ENCODE data around the gene COX19. TPM values are rescaled to one million over a fixed set of nuclear protein-coding genes. Genes with fewer than 3 reads are reported as not detected.

The COX19 gene
- total and polyA plus RNA-seq, 2 of the 13 experiments (the other 11 are each of a cell fraction or from before 2014, with no cell fraction given) = 11.5 to 21.7 TPM

DNA sequence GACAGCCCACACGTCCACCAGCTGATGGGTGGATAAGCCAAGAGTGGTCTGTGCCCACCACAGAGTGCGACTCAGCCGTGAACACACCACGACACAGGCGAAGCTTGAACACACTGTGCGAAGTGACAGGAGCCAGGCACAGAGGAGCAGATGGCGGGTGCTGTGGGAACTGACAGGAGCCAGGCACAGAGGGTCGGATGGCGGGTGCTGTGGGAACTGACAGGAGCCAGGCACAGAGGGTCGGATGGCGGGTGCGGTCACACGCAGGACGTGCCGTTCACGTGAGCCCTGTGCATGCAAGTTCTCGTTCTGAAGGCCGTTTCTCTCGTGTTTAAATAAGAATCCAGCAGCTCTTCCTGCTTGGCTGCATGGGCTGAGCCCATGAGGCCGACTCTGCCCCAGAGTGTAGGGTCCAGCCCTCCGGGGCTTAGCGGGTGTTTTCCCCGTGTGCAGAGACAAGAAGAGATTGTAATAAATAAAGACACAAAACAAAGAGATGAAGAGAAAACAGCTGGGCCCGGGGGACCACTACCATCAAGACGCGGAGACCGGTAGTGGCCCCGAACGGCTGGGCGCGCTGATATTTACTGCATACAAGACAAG lies 15.0 kb downstream of the COX19 start (continued):
- TF ChIP-seq, protein P1, sequence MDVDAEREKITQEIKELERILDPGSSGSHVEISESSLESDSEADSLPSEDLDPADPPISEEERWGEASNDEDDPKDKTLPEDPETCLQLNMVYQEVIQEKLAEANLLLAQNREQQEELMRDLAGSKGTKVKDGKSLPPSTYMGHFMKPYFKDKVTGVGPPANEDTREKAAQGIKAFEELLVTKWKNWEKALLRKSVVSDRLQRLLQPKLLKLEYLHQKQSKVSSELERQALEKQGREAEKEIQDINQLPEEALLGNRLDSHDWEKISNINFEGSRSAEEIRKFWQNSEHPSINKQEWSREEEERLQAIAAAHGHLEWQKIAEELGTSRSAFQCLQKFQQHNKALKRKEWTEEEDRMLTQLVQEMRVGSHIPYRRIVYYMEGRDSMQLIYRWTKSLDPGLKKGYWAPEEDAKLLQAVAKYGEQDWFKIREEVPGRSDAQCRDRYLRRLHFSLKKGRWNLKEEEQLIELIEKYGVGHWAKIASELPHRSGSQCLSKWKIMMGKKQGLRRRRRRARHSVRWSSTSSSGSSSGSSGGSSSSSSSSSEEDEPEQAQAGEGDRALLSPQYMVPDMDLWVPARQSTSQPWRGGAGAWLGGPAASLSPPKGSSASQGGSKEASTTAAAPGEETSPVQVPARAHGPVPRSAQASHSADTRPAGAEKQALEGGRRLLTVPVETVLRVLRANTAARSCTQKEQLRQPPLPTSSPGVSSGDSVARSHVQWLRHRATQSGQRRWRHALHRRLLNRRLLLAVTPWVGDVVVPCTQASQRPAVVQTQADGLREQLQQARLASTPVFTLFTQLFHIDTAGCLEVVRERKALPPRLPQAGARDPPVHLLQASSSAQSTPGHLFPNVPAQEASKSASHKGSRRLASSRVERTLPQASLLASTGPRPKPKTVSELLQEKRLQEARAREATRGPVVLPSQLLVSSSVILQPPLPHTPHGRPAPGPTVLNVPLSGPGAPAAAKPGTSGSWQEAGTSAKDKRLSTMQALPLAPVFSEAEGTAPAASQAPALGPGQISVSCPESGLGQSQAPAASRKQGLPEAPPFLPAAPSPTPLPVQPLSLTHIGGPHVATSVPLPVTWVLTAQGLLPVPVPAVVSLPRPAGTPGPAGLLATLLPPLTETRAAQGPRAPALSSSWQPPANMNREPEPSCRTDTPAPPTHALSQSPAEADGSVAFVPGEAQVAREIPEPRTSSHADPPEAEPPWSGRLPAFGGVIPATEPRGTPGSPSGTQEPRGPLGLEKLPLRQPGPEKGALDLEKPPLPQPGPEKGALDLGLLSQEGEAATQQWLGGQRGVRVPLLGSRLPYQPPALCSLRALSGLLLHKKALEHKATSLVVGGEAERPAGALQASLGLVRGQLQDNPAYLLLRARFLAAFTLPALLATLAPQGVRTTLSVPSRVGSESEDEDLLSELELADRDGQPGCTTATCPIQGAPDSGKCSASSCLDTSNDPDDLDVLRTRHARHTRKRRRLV (CRISPR knock-in tag; IDR thresholded peaks at IDR 0.05) = no peak
- no peak for TF ChIP-seq CCDC6 (CRISPR knock-in tag; IDR thresholded peaks at IDR 0.05)
- TF ChIP-seq BHLHE40 (IDR thresholded peaks at IDR 0.05; ENCODE audit: low read length) = peak; percentile 98
- TF ChIP-seq, protein P2, sequence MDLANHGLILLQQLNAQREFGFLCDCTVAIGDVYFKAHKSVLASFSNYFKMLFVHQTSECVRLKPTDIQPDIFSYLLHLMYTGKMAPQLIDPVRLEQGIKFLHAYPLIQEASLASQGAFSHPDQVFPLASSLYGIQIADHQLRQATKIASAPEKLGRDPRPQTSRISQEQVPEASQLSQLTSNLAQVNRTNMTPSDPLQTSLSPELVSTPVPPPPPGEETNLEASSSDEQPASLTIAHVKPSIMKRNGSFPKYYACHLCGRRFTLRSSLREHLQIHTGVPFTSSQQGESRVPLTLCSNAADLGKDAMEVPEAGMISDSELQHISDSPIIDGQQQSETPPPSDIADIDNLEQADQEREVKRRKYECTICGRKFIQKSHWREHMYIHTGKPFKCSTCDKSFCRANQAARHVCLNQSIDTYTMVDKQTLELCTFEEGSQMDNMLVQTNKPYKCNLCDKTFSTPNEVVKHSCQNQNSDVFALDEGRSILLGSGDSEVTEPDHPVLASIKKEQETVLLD (CRISPR knock-in tag; IDR thresholded peaks at IDR 0.05; ENCODE audit: low read depth) = no peak
- no peak for TF ChIP-seq HNRNPH1 (optimal IDR thresholded peaks at IDR 0.05; ENCODE audit: low read depth, low read length)
- TF ChIP-seq AKAP8 (CRISPR knock-in tag; IDR thresholded peaks at IDR 0.05) = peak; percentile 73; the same call in 1 of the 2 replicates
- no peak for TF ChIP-seq ZNF550 (CRISPR knock-in tag; IDR thresholded peaks at IDR 0.05; ENCODE audit: borderline replicate concordance)
- TF ChIP-seq, protein P3, sequence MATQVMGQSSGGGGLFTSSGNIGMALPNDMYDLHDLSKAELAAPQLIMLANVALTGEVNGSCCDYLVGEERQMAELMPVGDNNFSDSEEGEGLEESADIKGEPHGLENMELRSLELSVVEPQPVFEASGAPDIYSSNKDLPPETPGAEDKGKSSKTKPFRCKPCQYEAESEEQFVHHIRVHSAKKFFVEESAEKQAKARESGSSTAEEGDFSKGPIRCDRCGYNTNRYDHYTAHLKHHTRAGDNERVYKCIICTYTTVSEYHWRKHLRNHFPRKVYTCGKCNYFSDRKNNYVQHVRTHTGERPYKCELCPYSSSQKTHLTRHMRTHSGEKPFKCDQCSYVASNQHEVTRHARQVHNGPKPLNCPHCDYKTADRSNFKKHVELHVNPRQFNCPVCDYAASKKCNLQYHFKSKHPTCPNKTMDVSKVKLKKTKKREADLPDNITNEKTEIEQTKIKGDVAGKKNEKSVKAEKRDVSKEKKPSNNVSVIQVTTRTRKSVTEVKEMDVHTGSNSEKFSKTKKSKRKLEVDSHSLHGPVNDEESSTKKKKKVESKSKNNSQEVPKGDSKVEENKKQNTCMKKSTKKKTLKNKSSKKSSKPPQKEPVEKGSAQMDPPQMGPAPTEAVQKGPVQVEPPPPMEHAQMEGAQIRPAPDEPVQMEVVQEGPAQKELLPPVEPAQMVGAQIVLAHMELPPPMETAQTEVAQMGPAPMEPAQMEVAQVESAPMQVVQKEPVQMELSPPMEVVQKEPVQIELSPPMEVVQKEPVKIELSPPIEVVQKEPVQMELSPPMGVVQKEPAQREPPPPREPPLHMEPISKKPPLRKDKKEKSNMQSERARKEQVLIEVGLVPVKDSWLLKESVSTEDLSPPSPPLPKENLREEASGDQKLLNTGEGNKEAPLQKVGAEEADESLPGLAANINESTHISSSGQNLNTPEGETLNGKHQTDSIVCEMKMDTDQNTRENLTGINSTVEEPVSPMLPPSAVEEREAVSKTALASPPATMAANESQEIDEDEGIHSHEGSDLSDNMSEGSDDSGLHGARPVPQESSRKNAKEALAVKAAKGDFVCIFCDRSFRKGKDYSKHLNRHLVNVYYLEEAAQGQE (IDR thresholded peaks at IDR 0.05; ENCODE audit: borderline replicate concordance in 1 of 2, low read depth in 1 of 2, low read length in 2 of 2) = no peak
- no peak; the same call in 1 of the 2 replicates for TF ChIP-seq PHF20 (CRISPR knock-in tag; IDR thresholded peaks at IDR 0.05)
- TF ChIP-seq, protein P4, sequence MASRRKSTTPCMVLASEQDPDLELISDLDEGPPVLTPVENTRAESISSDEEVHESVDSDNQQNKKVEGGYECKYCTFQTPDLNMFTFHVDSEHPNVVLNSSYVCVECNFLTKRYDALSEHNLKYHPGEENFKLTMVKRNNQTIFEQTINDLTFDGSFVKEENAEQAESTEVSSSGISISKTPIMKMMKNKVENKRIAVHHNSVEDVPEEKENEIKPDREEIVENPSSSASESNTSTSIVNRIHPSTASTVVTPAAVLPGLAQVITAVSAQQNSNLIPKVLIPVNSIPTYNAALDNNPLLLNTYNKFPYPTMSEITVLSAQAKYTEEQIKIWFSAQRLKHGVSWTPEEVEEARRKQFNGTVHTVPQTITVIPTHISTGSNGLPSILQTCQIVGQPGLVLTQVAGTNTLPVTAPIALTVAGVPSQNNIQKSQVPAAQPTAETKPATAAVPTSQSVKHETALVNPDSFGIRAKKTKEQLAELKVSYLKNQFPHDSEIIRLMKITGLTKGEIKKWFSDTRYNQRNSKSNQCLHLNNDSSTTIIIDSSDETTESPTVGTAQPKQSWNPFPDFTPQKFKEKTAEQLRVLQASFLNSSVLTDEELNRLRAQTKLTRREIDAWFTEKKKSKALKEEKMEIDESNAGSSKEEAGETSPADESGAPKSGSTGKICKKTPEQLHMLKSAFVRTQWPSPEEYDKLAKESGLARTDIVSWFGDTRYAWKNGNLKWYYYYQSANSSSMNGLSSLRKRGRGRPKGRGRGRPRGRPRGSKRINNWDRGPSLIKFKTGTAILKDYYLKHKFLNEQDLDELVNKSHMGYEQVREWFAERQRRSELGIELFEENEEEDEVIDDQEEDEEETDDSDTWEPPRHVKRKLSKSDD (CRISPR knock-in tag; IDR thresholded peaks at IDR 0.05; ENCODE audit: low read depth) = 0 out of 2 replicates have a peak, but pooled peaks have one; percentile 56
- TF ChIP-seq, protein P5, sequence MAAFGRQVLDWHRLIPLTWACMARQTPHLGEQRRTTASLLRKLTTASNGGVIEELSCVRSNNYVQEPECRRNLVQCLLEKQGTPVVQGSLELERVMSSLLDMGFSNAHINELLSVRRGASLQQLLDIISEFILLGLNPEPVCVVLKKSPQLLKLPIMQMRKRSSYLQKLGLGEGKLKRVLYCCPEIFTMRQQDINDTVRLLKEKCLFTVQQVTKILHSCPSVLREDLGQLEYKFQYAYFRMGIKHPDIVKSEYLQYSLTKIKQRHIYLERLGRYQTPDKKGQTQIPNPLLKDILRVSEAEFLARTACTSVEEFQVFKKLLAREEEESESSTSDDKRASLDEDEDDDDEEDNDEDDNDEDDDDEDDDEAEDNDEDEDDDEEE (CRISPR knock-in tag; IDR thresholded peaks at IDR 0.05) = no peak
- TF ChIP-seq CHD2 (IDR thresholded peaks at IDR 0.05; ENCODE audit: low read depth, low read length) = 0 out of 2 replicates have a peak, but pooled peaks have one; percentile 52
- TF ChIP-seq MAFG (CRISPR knock-in tag; IDR thresholded peaks at IDR 0.05) = no peak
- TF ChIP-seq ZBTB8A (CRISPR knock-in tag; IDR thresholded peaks at IDR 0.05; ENCODE audit: borderline replicate concordance, low read depth) = no peak
